COLO668 (cell line): ENCODE data around the gene OR4C46.
"Not testable (repeated sequence)": the region's sequence is repeated elsewhere in the genome, so short reads cannot be mapped to it uniquely, and the experiment has no call there.

ENCODE experiments used
- DNase-seq: peaks from one replicate; lab custom pipeline; 2025; ENCODE audit not compliant: unreplicated experiment; lab: John Stamatoyannopoulos, UW

Gene OR4C46

GRCh38 chr11:54603898-54604297 lies at the start of gene OR4C46:
Gene OR4C46 (minus strand): TSS chr11:54603998. CDS start chr11:54603998, 0 bp downstream.
- no peak for DNase-seq

- peak; percentile 15 for DNase-seq
These were observed 41.8 kb upstream of the OR4C46 start for GRCh38 chr11:54645606-54646005.

- not testable (repeated sequence) for DNase-seq
These were observed 42.4 kb downstream of the OR4C46 start for GRCh38 chr11:54561439-54561838.

GRCh38 chr11:54558919-54559318 lies 44.9 kb downstream of the OR4C46 start:
- DNase-seq: no peak

- DNase-seq: no peak
These were observed 45.4 kb downstream of the OR4C46 start for GRCh38 chr11:54558407-54558806.
